Brain microvascular endothelial cell (primary cell): ENCODE data around the gene SUGP1.

ENCODE experiments used
- DNase-seq: peaks from one replicate; pipeline ENCODE4 v3.0.0-alpha.2; 2020
- H3K27ac ChIP-seq: fragments of 250-450 bp; sonication (Bioruptor Pico); 2 replicates; pipeline ENCODE4 v1.5.1; 2020; ENCODE audit warnings: mild to moderate bottlenecking, moderate library complexity
- H3K27me3 ChIP-seq: fragments of 250-450 bp; sonication (Bioruptor Pico); replicated peaks from 2 replicates; pipeline ENCODE4 v1.5.1; 2020; ENCODE audit warnings: mild to moderate bottlenecking
- H3K36me3 ChIP-seq: fragments of 250-450 bp; sonication (Bioruptor Pico); replicated peaks from 2 replicates; pipeline ENCODE4 v1.5.1; 2020; ENCODE audit warnings: mild to moderate bottlenecking
- H3K4me3 ChIP-seq: 2 replicates; pipeline ENCODE4 v1.5.1; 2011; ENCODE audit warnings: low read depth, mild to moderate bottlenecking, control low read depth, low read length, moderate library complexity
- CTCF ChIP-seq: IDR thresholded peaks from 2 replicates; pipeline ENCODE4 v1.5.1; 2011; ENCODE audit warnings: low read depth, mild to moderate bottlenecking, moderate library complexity, low read length, control low read depth, inconsistent platforms; ENCODE audit errors: missing control alignments
- in situ Hi-C: cut with HindIII; loops from 2 replicates; pipeline ENCODE4 v1.10.0; 2017; ENCODE audit warnings: low sequenced_read_pairs, low pct_ligation_motif_present

The SUGP1 gene

GRCh38 chr19:19229701-19230100 is 90.6 kb downstream of the SUGP1 start:
- no peaks in the 10 kb centered on the region for H3K36me3 ChIP-seq
- DNase-seq = no peak
- no peak overlapping the region for H3K27ac ChIP-seq
- H3K27me3 ChIP-seq = peaks cover under 1% of the 10 kb centered on the region
- no peak overlapping the region for H3K4me3 ChIP-seq
- in situ Hi-C loops = no loop called here
- TF ChIP-seq CTCF = no peak

GRCh38 chr19:19227217-19227616 is 93.1 kb downstream of the SUGP1 start:
- Histone ChIP-seq H3K27ac (no peak overlapping the region), H3K36me3 (no peaks in the 10 kb centered on the region), H3K4me3 (no peak overlapping the region), H3K27me3 (peaks cover 5% of the 10 kb centered on the region)
- no peak for TF ChIP-seq CTCF
- DNase-seq = no peak
- in situ Hi-C loops = no loop called here

GRCh38 chr19:19226663-19227062 is 93.6 kb downstream of the SUGP1 start:
- no peak overlapping the region for H3K4me3 ChIP-seq
- H3K36me3 ChIP-seq = no peaks in the 10 kb centered on the region
- in situ Hi-C loops = no loop called here
- H3K27me3 ChIP-seq = peaks cover 5% of the 10 kb centered on the region
- H3K27ac ChIP-seq = no peak overlapping the region
- no peak for TF ChIP-seq CTCF
- DNase-seq = no peak

GRCh38 chr19:19226204-19226603 is 94.1 kb downstream of the SUGP1 start:
- Histone ChIP-seq H3K27ac (no peak overlapping the region), H3K36me3 (no peaks in the 10 kb centered on the region), H3K4me3 (no peak overlapping the region), H3K27me3 (peaks cover 5% of the 10 kb centered on the region)
- DNase-seq = no peak
- no peak for TF ChIP-seq CTCF
- in situ Hi-C loops = no loop called here
